ENCODE data around the gene SRSF1. TPM values are rescaled to one million over a fixed set of nuclear protein-coding genes. Genes with fewer than 3 reads are reported as not detected.

SRSF1 gene
- total and polyA plus RNA-seq, 8 donors: 137 to 393 (median 340) TPM

- H3K36me3 ChIP-seq: no peaks in the 10 kb centered on the region
- H3K27me3 ChIP-seq: peaks cover 0 to 4% of the 10 kb centered on the region in 2 donors
- ATAC-seq: no peak
- no peaks in the 10 kb centered on the region for H3K4me1 ChIP-seq
- no peak overlapping the region for H3K27ac ChIP-seq
- no peak overlapping the region for H3K4me3 ChIP-seq
- no peak for TF ChIP-seq CTCF (IDR thresholded peaks at IDR 0.05)
- H3K9me3 ChIP-seq: no peaks in the 10 kb centered on the region
- intact Hi-C loops (cut with DNase I): no loop called here
- DNase-seq: no peak
These were observed 13.4 kb upstream of the SRSF1 start for GRCh38 chr17:58020401-58020800.

GRCh38 chr17:58019521-58019920 is 12.5 kb upstream of the SRSF1 start:
- no peaks in the 10 kb centered on the region for H3K4me1 ChIP-seq
- H3K9me3 ChIP-seq: no peaks in the 10 kb centered on the region
- H3K27ac ChIP-seq: no peak overlapping the region
- peaks cover 0 to 4% of the 10 kb centered on the region in 2 donors for H3K27me3 ChIP-seq
- H3K36me3 ChIP-seq: no peaks in the 10 kb centered on the region
- TF ChIP-seq CTCF (IDR thresholded peaks at IDR 0.05): no peak
- ATAC-seq (no peak), DNase-seq (no peak)
- no peak overlapping the region for H3K4me3 ChIP-seq
- intact Hi-C loops (cut with DNase I): no loop called here

GRCh38 chr17:58019039-58019438 is 12.0 kb upstream of the SRSF1 start:
- ATAC-seq (no peak), DNase-seq (no peak)
- no peak for TF ChIP-seq CTCF (IDR thresholded peaks at IDR 0.05)
- Histone ChIP-seq H3K4me1 (no peaks in the 10 kb centered on the region), H3K27me3 (peaks cover 0 to 4% of the 10 kb centered on the region in 2 donors), H3K4me3 (no peak overlapping the region), H3K27ac (no peak overlapping the region), H3K9me3 (no peaks in the 10 kb centered on the region), H3K36me3 (no peaks in the 10 kb centered on the region)
- intact Hi-C loops (cut with DNase I): no loop called here

GRCh38 chr17:58010067-58010799 is 3.2 kb upstream of the SRSF1 start:
- no peak overlapping the region for H3K4me3 ChIP-seq
- intact Hi-C loops (cut with DNase I): no loop called here
- H3K36me3 ChIP-seq: peaks cover 3 to 8% of the 10 kb centered on the region in 2 donors
- ATAC-seq (no peak), DNase-seq (no peak)
- no peaks in the 10 kb centered on the region for H3K9me3 ChIP-seq
- no peak for TF ChIP-seq CTCF (IDR thresholded peaks at IDR 0.05)
- H3K4me1 ChIP-seq: peaks cover 10 to 19% of the 10 kb centered on the region in 2 donors
- no peaks in the 10 kb centered on the region for H3K27me3 ChIP-seq
- H3K27ac ChIP-seq: no peak overlapping the region

GRCh38 chr17:58007781-58008706 is 998 bp upstream of the SRSF1 start:
- Histone ChIP-seq H3K27ac (peak overlapping the region; percentile 95 to 97), H3K4me1 (peaks cover 17 to 40% of the 10 kb centered on the region in 2 donors), H3K36me3 (peaks cover 8 to 30% of the 10 kb centered on the region in 2 donors), H3K4me3 (peak overlapping the region; percentile 95 to 97), H3K9me3 (no peaks in the 10 kb centered on the region), H3K27me3 (no peaks in the 10 kb centered on the region)
- intact Hi-C loops (cut with DNase I): loop anchor here in 1 of 2 donors (10.0 kb wide), 1 partner anchor 77 kb away; the partner anchor contains the start of gene DYNLL2
- no peak for TF ChIP-seq CTCF (IDR thresholded peaks at IDR 0.05)
- DNase-seq: no peak
- peak; percentile 8 for ATAC-seq
